Stimulated activated CD8-positive, alpha-beta memory T cell treated with anti-CD3 and anti-CD28 coated beads, Interleukin-12 subunit alpha, Interleukin-12 subunit beta, amount 100 ng/mL, for 24 hours (primary cell): ENCODE measurements around the gene CHRNA9.

Source experiments
- DNase-seq: peaks from one replicate; pipeline ENCODE4 v3.0.0-alpha.2; 2020; ENCODE audit errors: extremely low read depth

CHRNA9 gene

DNA sequence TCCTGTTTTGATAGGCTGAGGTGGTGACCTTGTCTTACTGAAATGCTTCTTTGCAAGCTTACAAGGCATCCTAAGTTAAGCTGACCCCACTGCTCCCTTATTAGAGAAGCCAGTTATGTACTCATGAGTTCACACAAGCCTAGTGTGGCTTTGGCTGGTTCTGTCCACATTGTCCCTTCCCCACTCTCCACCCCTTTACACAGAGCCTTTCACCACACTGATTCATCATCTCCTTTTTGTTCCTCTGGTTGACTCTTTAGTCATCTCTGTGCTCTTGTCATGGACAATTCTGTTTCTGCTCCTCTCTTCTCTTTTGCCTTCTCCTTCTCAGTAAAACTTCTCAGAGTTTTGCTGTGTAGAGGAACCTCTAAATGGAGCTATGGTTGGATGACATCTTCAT, 4.9 kb downstream of the CHRNA9 start:
- no peak for DNase-seq

DNA sequence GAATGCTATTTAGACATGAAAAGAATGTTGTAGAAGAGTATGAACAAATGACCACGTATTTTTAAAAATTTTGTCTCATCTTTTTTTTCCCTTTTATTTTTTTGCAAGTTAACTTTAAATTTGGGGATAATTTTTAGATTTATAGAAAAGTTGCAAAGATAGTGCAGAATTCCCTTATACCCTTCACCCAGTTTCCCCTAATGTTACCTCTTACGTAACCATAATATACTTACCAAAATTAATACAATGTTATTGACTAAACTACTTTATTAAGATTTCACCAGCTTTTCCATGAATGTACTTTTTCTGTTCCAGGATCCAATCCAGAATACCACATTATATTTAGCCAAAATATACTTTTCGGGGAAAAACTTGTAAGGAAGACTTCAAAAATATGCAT, 12.3 kb downstream of the CHRNA9 start:
- no peak for DNase-seq

DNA sequence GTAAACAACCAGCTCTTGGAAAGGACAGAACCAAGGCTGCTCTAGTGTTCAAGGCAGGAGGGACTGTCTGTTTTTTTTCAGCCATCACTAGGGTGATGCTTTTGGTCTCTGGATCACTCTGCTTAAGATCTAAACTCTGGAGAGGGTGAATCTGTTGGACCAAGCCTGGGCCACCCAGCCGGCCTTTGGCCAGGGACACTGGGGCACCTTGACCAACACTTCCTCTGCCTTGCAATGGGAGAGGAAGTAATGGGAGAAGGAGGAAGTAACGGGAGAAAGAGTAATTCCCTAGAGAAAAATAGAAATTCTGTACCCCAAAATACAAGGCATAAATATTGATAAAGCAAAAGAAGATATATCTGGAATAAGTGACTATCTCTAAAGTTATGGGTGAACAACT, 12.9 kb downstream of the CHRNA9 start:
- DNase-seq, result no peak

DNA sequence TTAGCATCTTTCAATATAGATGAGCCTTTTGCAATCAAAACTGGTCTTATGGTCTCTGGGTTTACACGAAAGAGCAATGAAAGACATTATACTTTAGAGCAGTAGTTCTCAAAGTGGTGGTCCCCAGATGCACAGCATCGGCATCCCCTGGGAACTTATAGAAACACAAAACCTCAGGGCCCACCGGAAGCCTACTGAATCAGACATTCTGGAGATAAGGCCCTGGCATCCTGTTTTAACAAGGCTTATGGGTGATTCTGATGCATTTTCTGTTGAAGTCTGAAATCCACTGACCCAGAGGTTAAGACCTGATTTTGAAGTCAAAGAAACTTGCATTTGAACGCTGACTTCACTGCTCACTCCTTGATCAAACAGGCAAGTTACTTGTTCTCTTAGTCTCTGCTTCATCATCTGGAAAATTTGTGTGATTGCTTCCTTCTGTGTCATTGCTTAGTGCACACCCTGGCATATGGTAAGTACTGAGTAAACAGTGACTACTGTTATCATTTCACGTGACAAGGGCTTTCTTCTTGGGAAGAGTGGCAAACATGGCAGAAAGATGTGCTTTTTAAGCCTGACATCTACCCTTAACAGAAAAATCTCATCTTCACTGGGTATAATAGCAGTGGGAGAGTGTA, 14.5 kb downstream of the CHRNA9 start:
- DNase-seq, result no peak

DNA sequence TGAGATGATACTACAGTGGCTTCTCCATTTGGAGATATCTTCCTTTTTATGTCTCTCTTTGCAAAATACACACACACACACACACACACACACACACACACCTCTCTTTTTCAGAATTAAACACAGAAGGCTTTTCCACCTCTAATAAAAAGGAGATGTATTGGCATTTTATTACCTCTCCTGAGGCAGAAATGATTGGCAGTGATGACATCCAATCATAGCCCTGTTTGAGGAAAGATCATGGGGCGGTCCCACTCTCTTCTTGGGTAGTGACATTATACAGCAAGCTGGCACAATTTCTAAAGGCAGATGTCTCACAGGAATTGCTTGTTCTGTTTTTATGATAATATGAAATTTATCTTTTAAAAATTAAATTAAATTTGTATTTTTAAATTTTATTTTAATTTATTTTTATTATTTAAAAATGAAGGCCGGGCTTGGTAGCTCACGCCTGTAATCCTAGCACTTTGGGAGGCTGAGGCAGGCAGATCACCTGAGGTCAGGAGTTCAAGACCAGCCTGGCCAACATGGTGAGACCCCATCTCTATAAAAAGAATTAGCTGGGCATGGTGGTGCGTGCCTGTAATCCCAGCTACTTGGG, 15.6 kb downstream of the CHRNA9 start:
- DNase-seq, result no peak

DNA sequence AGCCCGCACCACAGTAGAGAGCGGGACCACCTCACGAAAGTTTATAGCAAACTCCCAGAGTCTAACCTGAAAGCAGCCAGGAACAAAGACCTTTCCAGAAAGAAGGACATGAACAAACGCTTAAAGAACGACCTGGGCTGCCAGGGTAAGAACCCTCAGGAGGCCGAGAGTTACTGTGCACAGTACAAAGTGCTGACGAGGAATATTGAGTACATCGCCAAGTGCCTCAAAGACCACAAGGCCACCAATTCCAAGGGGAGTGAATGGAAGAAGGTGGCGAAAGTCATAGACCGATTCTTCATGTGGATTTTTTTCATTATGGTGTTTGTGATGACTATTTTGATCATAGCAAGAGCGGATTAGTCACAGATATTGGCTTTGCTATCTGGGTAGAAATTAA, 19.0 kb downstream of the CHRNA9 start:
- DNase-seq, result no peak

DNA sequence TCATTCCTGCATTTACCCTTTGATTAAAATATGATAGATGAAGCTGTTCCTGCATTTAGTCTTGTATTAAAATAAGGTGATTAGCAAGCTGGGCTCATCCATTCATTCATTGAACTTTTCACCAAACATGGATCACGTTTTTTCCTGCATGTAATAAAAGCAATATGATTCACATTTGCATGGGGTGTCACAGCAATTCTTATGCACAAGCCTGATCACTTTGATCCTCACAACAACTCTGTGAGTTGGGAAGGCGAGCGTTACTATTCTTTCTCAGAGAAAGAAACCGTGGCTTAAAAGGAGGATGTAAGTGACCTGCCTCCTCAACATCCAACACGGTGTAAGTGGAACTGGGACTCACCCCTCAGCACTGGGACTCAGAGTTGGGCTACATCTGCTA, 20.0 kb downstream of the CHRNA9 start:
- no peak for DNase-seq

DNA sequence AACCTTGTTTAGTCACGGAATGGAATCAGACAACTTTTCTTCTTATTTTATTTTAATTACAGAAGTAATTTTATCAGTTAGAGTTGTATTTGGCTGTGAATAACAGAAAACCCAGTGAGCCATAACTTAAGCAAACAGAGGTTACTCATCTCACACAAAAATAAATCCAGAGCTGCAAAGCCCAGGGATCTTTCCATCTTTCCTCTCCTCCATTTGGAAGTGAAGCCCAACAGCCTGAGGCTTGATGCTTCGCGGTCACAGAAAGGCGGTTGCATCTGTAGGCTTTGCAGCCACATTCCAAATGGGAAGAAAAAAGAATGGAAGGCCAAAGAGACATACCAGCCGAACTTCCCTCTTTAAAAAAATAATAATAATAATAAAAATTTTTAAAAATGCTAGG, 22.6 kb downstream of the CHRNA9 start:
- DNase-seq, result no peak

DNA sequence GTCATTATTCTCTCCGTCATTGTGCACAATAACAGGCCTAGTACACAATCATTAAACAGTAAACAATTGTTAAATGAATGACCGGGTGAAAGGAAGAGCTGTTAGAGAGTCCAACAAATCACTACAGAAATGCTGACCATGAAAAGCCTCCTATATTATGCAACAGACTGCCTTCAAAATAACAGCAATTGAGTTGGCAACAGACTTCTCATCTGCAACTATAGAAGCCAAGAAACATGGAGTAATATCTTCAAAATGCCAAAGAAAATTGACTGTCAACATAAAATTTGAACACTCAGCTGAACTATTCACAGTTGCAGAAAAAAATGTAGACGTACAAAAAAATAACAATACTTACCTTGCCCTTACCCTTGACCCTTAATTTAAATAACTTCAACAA, 26.2 kb downstream of the CHRNA9 start:
- DNase-seq, result no peak

DNA sequence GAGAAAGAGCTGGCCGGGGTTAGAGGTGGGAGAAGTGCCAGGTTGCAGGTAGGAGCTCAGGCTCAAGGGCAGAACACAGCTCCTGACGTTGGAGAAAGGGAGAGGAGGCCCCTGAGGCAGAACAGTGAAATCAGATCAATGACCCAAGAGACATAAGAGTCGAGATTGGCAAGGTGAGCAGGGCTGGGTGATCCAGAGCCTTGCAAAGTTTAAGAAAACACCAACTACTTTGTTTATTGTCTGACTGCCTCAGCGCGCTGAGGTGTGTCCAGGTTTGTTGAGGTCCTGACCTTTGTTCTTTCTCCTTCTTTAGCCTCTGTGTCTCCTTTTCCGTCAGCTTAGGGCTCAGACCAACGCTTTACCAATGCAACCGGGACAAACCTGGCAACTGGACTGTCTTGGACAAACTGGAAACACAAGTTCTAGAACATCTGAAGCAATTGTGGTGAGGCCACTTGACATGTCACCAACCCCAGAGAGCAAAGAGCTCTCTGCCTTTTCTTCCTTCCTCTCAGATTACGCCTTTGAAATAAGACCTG, 28.3 kb downstream of the CHRNA9 start:
- DNase-seq, result no peak

DNA sequence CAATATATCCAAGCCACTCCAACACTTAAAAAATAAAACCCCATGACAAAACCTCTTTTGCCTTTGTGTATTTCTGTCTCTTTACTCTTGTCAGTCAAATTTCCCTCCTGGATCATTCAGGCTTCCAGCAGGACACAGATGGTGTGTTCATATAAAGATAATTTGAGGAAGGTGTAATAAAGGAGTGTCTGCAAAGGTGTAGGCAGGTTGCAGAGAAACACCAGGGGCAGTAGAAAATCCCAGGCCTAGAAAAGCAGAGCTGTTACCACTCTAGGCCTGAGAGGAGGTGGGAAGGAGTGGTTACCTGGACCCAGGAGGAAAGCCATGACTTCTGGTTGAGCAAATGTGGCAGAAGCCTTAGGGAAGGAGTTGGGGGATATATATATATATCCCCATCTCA, 28.8 kb downstream of the CHRNA9 start:
- DNase-seq, result no peak

DNA sequence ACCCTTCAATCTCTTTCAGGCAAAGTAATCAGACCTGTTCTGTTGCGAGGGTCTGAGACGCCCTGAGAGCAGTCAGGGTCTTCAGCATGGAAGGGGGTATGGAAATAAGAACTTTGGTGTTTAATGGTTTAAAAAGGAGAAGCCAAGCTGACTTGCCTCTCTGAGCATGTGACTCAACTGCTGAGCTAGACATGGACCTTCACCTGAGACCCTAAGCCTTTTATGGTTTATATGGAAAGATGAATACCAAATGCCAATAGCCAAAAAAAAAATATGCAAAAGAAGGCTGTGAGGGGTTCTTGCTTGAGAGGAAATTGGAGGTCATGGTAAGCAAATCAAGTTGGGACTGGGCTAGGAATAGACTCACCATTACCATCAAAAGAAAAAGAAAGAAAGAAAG, 30.6 kb downstream of the CHRNA9 start:
- no peak for DNase-seq

DNA sequence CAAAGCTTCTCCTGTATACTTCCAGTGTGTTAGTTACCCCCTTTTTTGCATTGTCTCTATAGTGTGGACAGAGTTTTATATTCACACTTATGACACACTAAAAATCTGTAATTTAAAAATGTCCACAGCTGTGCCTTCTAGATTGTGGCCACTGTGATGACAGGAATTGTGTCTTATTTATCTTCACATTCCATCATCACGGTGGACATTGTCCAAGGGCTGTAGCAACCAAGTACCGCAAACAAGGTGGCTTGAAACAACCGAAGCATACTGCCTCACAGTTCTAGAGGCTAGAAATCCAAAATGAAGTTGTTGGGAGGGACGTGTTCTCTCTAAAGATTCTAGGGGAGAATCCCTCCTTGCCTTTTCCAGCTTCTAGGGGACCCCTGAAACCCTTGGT, 32.3 kb downstream of the CHRNA9 start:
- DNase-seq, result no peak

DNA sequence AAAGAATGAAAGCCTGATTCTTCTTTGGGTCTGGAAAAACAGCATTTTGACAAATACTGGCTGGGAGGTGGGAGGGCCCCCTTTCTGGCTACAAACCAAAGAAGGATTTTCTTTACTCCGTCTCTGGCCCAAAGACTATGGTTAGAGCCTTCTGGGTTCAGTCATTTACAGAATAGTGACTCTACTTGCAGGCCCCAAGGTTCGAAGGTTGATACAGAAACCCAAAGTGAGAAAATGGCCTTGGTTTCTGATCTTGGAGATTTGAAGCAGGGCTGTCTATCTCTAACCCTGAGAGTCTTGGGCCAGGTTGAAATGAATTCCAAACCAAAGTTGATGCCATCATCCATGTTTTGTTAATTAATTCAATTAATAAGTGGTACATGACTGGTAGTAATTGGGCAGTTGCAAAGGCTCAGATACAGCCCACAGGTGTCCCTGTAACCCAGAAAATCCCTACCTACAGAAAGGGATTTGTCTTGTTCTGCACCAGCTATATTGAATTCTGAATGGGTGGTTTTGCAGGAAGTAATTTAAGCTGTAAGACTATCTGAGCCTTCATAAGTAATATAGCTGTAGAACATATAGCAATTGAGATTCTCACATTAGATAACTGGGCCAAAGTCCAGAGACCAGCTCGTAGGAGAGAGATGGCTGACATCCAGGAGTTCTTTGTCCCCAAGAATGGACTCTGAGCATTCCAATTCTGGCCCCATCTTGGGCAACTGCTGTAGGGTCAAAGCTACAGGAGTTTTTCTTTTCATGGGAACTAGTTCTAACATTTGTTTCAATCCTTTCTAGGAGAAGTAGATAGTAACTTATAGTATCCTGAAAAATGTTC, 34.5 kb downstream of the CHRNA9 start:
- DNase-seq, result no peak

DNA sequence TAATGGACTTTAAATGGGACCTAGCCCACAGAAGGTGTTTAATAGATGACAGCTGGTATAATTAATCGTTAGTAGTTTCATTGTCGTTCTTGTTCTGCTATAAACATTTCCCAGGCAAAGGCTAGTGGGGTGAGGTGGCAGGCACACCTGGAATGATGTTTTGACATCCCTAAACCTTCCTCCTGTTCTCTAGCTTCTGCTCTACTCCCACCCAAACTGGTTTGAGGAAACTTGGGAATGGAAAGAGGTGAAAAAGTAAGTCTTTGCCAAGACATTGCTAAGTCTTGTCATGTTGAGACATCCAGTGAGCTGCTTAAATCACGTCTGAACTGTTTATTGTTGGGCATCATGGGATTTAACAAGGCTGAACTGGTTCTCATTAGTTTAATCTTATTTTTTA, 37.5 kb downstream of the CHRNA9 start:
- DNase-seq, result no peak

DNA sequence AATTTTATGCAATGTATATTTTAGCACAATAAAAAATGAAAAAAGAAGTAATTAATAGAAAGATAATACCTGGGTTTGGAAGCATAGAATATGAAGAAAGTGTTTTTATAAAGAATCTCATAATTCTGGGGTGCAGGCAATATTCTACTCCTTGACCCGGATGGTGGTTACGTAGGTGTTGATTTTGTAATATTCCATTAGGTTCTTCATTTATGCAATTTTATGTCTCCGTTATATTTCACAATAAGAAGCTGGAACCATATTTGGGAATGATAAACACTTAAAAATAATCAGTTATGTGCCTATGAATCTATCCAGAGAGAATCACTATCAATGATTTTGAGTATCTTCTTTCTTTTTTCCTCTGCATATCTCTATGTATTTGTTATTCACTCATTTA, 38.5 kb downstream of the CHRNA9 start:
- DNase-seq, result no peak

DNA sequence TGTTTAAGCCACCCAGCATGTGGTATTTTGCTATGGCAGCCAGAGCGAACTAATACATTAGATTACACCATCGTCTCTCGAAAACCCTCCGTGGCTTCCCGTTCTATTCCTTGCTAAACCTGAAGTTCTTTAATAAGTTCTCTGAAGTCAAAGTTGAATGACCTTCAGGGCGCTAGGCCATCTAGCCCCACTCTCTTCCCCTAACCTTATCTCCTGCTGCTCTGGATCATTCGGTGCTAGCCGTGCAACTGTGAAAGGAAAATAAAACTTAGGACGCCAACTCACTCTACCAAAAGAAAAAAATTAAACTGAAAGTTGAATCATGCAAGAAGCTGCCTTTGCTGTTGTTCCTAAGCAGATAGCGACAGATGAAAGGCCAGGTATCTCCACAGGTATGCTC, 40.0 kb downstream of the CHRNA9 start:
- no peak for DNase-seq

DNA sequence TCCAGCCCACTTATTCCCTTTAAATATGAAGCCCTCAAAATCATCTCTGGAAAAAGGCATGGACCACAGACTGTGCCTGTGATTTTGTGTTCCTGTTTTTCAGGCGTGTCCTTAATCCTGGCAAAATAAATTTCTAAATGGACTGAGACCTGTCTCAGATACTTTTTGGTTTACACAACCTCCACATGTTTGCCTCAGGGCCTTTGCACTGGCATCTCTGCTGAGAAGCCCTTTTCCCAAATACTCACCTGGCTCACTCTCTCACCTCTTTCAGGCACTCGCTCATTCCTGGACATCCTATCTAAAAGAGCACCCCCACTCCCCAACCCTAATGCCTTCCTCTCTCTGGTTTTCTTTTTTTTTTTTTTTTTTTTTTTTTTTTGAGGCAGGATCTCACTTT, 40.5 kb downstream of the CHRNA9 start:
- no peak for DNase-seq

DNA sequence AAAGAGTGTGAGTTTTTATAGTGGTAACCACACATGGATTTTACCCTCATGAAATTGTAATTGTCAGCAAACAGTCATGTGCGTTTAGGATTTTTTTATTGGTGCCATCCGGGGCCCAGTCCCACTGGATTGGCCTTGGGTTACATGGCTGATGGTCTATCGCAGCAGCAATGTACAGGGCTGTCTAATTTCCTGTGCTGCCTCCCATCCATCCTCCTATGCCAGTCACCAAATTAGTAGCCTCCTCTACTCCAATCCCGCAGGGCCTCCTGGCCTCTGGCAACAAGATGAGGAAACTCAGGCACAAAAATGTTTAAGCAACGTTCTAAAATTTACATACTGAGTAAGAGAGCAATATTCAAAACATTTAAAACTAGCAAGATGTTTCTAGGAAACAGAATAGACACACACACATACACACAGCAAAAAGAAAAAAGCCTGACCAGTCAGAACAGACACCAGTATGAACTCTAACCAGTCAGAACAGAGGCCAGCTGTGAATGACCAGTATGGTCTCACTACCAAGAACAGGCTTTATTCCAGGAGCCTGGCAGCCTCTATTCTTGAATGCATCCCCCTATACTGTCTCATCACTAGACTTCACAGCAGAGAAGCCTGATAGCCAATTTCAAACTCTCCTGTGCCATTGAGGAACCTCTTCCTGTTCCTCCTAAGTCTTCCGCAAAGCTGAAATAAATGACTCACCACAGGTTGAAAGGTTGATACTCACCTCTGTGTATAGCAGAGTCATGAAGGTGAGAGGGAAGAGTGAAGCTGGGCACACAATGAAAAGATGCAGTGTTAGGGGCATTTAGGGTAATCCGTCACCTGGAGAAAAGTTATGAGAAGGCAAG, 42.6 kb downstream of the CHRNA9 start:
- no peak for DNase-seq

DNA sequence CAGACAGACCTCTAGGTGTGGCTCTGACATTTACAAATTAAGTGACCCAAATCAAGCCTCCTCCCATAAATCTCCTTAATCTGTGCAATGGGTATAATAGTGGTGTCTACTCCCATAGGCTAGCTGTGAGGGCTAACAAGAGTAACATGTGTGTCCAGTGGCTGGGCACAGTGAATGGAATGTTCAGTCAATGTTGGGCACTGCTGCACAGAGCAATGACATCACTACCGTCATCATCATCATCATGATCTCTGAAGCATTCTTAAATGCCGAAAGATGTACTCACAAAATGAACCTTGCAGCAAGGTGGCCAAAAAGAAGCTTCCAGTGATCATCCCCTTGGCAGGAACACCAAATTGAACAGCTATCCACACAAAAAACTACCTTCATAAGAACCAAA, 43.5 kb downstream of the CHRNA9 start:
- no peak for DNase-seq

DNA sequence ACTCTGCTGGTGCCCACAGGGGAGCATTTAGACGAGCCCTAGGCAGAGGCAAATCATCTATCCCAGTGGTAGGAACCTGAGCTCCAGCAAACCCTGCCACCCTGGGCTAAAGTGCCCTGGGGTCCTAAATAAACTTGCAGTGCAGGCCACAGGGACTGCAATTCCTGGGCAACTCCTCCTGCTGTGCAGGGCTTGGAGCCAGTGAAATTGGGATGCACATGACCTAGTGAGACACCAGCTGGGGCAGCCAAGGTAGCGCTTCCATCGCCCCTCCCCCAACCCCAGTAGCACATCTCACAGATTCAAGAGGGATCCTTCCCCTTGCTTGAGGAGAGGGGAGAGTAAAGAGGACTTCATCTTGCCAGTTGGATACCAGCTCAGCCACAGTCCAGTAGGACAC, 44.1 kb downstream of the CHRNA9 start:
- DNase-seq, result no peak

DNA sequence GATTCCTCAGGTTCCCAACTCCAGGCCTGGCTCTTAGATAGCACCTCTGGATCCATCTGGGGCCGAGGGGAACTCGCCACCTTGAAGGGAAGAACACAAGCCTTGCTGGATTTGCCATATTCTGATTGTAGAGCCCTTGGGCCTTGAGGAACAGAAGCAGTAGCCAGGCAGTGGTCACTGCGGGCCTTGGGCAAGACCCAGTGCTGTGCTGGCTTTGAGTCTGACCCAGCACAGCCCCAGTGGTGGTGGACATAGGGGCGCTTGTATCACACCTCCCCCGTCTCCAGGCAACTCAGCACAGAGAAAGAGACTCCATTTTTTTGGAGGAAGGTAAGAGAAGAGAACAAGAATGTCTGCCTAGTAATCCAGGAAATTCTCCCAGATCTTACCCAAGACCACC, 45.5 kb downstream of the CHRNA9 start:
- DNase-seq, result no peak
